IPS DF 6.9 (cell line): Measurements from ENCODE around the gene GIMAP6.
"Not testable (repeated sequence)": the region's sequence is repeated elsewhere in the genome, so short reads cannot be mapped to it uniquely, and the experiment has no call there.

Experiments
- DNase-seq: peaks from one replicate; pipeline ENCODE4 v3.0.0-alpha.2; 2013; ENCODE audit warnings: low read depth, low spot score
- H3K27ac ChIP-seq: one replicate; pipeline ENCODE4 v1.5.1; 2013; ENCODE audit warnings: low read length, control low read depth
- H3K27me3 ChIP-seq: 2 replicates; pipeline ENCODE4 v1.6.1; 2013; ENCODE audit warnings: mild to moderate bottlenecking, low read length; ENCODE audit not compliant: control insufficient read depth, insufficient read depth
- H3K36me3 ChIP-seq: 2 replicates; pipeline ENCODE4 v1.6.1; 2013; ENCODE audit warnings: low read length; ENCODE audit not compliant: control insufficient read depth, insufficient read depth
- H3K4me1 ChIP-seq: 2 replicates; pipeline ENCODE4 v1.6.1; 2013; ENCODE audit warnings: low read length; ENCODE audit not compliant: control insufficient read depth, insufficient read depth
- H3K4me3 ChIP-seq: 2 replicates; pipeline ENCODE4 v1.5.1; 2013; ENCODE audit warnings: mild to moderate bottlenecking, low read length
- H3K9me3 ChIP-seq: 2 replicates; pipeline ENCODE4 v1.6.1; 2013; ENCODE audit warnings: low read length, inconsistent platforms; ENCODE audit not compliant: control insufficient read depth, insufficient read depth
- WGBS: extraction: QIAGEN DNeasy Blood & Tissue Kit; methylation state at CpG from one replicate; pipeline ENCODE4 v1.1.7; 2013; ENCODE audit warnings: mixed read lengths, missing lambda C conversion rate; ENCODE audit not compliant: insufficient read length, insufficient coverage; 5-methylcytosine and 5-hydroxymethylcytosine counted together

Gene GIMAP6

GRCh38 chr7:150586068-150586784 lies 46.0 kb downstream of the GIMAP6 start:
- no peak for DNase-seq

GRCh38 chr7:150585199-150585598 lies 47.0 kb downstream of the GIMAP6 start:
- Histone ChIP-seq H3K27me3 (no peaks in the 10 kb centered on the region), H3K4me1 (no peaks in the 10 kb centered on the region), H3K36me3 (no peaks in the 10 kb centered on the region), H3K4me3 (no peak overlapping the region), H3K27ac (no peak overlapping the region), H3K9me3 (no peaks in the 10 kb centered on the region)
- no CpG with 5 or more reads among the region's 7 CpGs for WGBS
- DNase-seq: no peak

More at GRCh38 chr7:150586068-150586784, 46.0 kb downstream of the GIMAP6 start:
- H3K27ac ChIP-seq: no peak overlapping the region
- WGBS: no CpG with 5 or more reads among the region's 4 CpGs
- H3K27me3 ChIP-seq: no peaks in the 10 kb centered on the region
- H3K4me3 ChIP-seq: no peak overlapping the region
- no peaks in the 10 kb centered on the region for H3K36me3 ChIP-seq
- no peaks in the 10 kb centered on the region for H3K4me1 ChIP-seq
- no peaks in the 10 kb centered on the region for H3K9me3 ChIP-seq

- Histone ChIP-seq H3K27ac (no peak overlapping the region), H3K9me3 (no peaks in the 10 kb centered on the region), H3K4me3 (no peak overlapping the region), H3K36me3 (no peaks in the 10 kb centered on the region), H3K4me1 (no peaks in the 10 kb centered on the region), H3K27me3 (no peaks in the 10 kb centered on the region)
- WGBS: no CpG with 5 or more reads among the region's 3 CpGs
- DNase-seq: no peak
Observed at GRCh38 chr7:150580638-150581394, 51.4 kb downstream of the GIMAP6 start.

- H3K27ac ChIP-seq, H3K4me3 ChIP-seq, H3K9me3 ChIP-seq, DNase-seq, H3K36me3 ChIP-seq, H3K27me3 ChIP-seq, H3K4me1 ChIP-seq: not testable (repeated sequence)
- WGBS: no CpG with 5 or more reads among the region's 7 CpGs
Observed at GRCh38 chr7:150579979-150580637, 52.1 kb downstream of the GIMAP6 start.
